ENCODE data around the gene RGS1.

- TF ChIP-seq ZSCAN30 (tag by site-specific recombination; IDR thresholded peaks at IDR 0.05) = no peak
- no peak for TF ChIP-seq ZNF701 (tag by site-specific recombination; IDR thresholded peaks at IDR 0.05)
- no peak for TF ChIP-seq CTCF (tag by site-specific recombination; IDR thresholded peaks at IDR 0.05)
- no peak for TF ChIP-seq PBX3 (CRISPR knock-in tag; IDR thresholded peaks at IDR 0.05)
- no peak for TF ChIP-seq ELK4 (IDR thresholded peaks at IDR 0.05; ENCODE audit: borderline replicate concordance, low read depth, low read length)
- no peak for TF ChIP-seq ZNF274 (IDR thresholded peaks at IDR 0.05; ENCODE audit: low read length)
- TF ChIP-seq ZNF274 (tag by site-specific recombination; IDR thresholded peaks at IDR 0.05; ENCODE audit: borderline replicate concordance) = no peak
- TF ChIP-seq ZNF433 (tag by site-specific recombination; IDR thresholded peaks at IDR 0.05; ENCODE audit: low read depth) = no peak
Measured at GRCh38 chr1:192564099-192564498, 11.5 kb upstream of the RGS1 start.

Measured in HEK293 (cell line).